AG09309 (cell line): ENCODE data around the gene SPINK5.
"Not testable (repeated sequence)": the region's sequence is repeated elsewhere in the genome, so short reads cannot be mapped to it uniquely, and the experiment has no call there.

Experiments used
- DNase-seq: peaks from one replicate; pipeline ENCODE4 v3.0.0-alpha.2; 2010; ENCODE audit warnings: low read depth
- H3K4me3 ChIP-seq: 2 replicates; pipeline ENCODE4 v1.5.1; 2011; ENCODE audit warnings: mild to moderate bottlenecking, low read depth, low read length, moderate library complexity; ENCODE audit not compliant: control insufficient read depth
- CTCF ChIP-seq: IDR thresholded peaks from 2 replicates; pipeline ENCODE4 v1.5.1; 2011; ENCODE audit warnings: mild to moderate bottlenecking, low read depth, low read length, inconsistent platforms; ENCODE audit not compliant: insufficient read depth, control insufficient read depth; ENCODE audit errors: missing control alignments

The SPINK5 gene

GRCh38 chr5:148042881-148043280 lies 20.9 kb upstream of the SPINK5 start:
- no peak for TF ChIP-seq CTCF
- no peak overlapping the region for H3K4me3 ChIP-seq
- no peak for DNase-seq

- no peak overlapping the region for H3K4me3 ChIP-seq
- no peak for TF ChIP-seq CTCF
- DNase-seq = no peak
Measured at GRCh38 chr5:148043705-148044104, 20.1 kb upstream of the SPINK5 start.

GRCh38 chr5:148055160-148055559 lies 8.6 kb upstream of the SPINK5 start:
- DNase-seq, H3K4me3 ChIP-seq: not testable (repeated sequence)

- H3K4me3 ChIP-seq = no peak overlapping the region
- TF ChIP-seq CTCF = no peak
- no peak for DNase-seq
Measured at GRCh38 chr5:148060309-148060708, 3.5 kb upstream of the SPINK5 start.

- H3K4me3 ChIP-seq = no peak overlapping the region
- no peak for DNase-seq
- TF ChIP-seq CTCF = no peak
Measured at GRCh38 chr5:148060881-148061280, 2.9 kb upstream of the SPINK5 start.

GRCh38 chr5:148070621-148071020 lies 6.8 kb downstream of the SPINK5 start:
- TF ChIP-seq CTCF = no peak
- H3K4me3 ChIP-seq = no peak overlapping the region
- DNase-seq = no peak

GRCh38 chr5:148072207-148072606 lies 8.4 kb downstream of the SPINK5 start:
- no peak overlapping the region for H3K4me3 ChIP-seq
- DNase-seq = no peak
- TF ChIP-seq CTCF = no peak
